ENCODE data around the gene TMEM178B.

The TMEM178B gene

DNA sequence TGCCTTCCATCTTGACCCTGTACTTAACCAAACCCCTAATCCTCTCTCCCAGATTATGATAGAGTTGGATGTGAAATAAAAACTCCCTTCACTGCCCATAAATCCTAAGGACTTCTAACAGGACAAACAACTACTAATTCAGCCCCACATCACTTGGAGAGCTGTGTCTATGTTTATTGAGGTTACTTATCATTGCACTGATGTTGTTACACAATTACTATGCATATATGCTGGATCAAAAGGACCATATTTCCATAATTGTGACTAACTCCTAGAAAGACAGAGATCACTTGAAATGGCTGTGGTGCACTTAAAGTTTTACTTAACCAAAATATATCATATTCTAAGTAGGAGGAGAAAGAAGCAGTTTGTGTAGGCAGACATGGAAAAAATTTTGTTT, 332.5 kb downstream of the TMEM178B start:
- DNase-seq, result no peak

DNA sequence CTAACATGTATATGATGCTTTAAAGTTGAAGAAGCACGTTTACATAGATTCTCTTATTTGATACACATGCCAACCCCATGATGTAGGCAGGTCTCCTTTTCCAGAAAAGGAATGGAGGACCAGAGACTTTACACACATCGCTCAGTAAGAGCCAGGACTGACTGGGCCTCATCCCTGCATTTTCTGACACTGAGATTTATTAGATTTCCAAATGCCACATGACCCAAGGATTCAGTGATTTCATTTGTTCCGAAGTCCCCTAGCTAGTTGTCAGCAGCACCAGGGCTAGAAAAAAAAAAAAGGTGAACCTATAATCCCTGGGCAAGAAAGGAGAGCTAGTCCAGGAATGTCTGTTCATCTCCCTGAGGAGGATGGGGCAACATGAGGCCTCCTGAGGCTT, 334.0 kb downstream of the TMEM178B start:
- no peak for DNase-seq

GRCh38 chr7:141408440-141408839, 334.6 kb downstream of the TMEM178B start:
- DNase-seq, result no peak

DNA sequence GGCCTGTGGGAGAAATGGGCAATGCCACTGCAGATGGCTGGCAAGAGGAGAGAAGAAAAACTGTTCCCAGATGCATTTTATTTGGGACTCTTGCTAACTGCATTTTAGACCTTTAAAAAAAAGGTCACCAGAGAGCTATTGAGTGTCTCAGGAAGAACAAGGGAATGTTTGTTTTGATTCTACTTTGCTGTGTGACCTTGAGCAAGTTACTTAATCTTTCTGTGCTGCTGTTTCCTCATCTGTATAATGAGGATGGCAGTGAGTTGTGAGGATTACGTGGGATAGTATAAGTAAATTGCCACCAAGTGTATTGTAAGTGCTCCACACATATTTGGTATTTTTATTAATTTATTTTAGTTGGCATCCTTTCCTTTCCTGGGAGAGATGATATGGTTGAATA, 335.4 kb downstream of the TMEM178B start:
- DNase-seq, result no peak

- DNase-seq, result no peak
Measured at GRCh38 chr7:141409801-141410329, 336.0 kb downstream of the TMEM178B start.

DNA sequence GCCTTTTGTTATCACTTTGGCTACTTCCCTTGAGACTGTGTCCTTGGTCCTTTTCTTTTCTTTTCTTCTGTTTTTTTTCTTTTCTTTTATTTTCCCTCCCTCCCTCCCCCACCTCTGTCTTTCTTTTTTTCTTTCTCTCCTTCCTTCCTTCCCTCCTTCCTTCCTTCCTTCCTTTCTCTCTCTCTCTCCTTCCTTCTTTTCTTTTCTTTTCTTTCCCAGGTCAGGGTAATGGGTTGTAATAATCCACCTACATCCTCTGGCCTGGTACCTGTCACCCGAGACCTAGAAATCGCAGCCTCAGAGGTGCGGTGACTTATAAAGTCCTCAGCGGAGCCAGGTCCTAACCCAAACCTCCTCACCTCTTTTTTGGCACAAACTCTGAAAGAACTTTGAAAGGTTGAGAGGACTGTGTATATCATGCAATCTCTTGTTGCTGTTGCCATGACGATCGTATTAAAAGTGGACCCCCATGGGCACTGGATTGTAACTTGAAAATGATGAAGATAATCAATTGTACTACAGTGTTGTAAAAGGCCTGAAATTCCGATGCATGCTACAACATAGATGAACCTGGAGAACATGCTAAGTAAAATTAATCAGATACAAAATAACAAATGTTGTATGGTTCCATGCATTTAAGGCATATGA, 336.6 kb downstream of the TMEM178B start:
- no peak for DNase-seq

GRCh38 chr7:141411133-141411532, 337.3 kb downstream of the TMEM178B start:
- DNase-seq, result no peak

DNA sequence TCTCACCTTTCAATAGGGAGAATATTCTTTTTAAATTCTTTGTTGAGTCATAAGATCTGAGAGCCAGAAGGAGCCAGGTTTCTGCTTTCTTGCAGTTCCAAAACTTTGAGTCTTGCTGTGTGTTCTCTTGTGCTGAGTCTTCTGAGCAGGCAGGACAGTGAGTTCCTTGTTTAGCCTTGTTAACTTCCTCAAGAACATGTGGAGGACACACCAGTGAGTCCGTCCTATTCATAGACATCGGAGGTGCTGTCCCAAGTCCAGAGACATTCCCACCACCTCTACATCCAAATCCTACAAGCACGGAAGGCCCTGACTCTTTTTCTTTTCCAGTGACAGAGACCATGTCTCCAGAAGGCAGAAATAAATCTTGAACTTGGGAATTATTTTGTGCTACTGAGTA, 342.1 kb downstream of the TMEM178B start:
- DNase-seq, result no peak

DNA sequence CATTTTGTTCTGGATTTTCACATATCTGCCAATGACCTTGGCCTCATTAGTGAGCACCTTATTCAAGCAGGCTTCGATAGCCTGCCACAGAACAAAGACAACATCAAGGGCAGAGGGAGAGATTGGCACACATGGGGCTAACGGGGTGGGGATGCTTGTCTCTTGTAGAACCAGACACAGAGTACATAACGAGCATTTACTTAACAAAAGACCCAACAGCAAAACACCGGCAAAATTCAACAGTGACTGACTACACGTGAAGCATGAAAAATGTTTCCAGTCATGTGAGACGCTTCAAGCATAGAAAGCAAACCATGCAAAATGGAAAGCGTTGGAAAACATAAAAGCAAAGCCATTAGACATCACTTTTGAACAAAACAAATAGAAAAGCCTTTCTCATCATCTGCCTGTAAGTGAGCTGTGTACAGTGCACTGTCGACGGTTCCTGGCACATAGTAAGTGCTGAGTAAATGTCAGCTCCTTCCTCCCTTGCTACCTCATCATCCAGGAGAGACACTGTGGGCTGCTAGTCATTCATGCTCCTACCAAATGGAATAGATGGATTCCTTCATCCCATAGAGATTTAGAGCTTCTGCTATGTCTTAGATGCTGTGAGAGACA, 342.9 kb downstream of the TMEM178B start:
- DNase-seq, result no peak

DNA sequence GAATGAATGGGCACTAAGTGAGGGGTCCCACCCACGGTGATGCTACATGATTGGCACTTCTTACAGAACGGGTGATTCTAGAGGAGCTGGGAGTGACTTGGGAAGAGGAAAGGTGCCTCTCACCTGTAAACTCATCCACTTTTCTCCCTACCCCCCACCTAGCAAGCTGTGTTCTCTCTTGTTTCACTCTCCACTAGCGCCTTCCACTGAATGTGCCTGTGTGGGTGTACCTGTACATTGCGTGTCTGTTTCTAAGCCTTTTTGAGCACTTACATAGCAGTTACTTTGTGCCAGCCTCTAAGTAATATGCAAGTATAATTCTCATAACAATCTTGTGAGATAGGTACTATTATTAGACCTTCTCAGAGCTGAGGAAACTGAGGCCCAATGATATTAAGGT, 343.6 kb downstream of the TMEM178B start:
- DNase-seq, result no peak

- DNase-seq, result no peak
Measured at GRCh38 chr7:141418066-141418465, 344.2 kb downstream of the TMEM178B start.

DNA sequence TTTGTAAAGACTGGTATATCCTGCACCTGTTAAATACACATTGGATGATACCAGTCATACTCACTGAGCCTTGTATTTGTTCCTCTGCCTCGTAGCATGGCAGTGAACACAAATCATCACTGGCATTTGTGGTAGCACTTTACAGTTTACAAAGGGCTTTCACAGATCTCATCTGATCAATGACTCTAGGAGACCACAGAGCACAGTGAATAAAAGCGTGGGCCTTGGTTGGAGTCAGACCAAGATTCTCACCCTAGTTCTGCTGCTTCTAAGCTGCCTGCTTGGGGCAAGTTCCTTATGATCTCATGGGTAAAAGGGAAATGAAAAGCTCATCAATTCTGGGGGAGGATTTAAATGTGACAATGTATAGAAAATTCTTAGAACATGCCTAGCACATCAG, 347.4 kb downstream of the TMEM178B start:
- no peak for DNase-seq

GRCh38 chr7:141427134-141427533, 353.3 kb downstream of the TMEM178B start:
- no peak for DNase-seq

DNA sequence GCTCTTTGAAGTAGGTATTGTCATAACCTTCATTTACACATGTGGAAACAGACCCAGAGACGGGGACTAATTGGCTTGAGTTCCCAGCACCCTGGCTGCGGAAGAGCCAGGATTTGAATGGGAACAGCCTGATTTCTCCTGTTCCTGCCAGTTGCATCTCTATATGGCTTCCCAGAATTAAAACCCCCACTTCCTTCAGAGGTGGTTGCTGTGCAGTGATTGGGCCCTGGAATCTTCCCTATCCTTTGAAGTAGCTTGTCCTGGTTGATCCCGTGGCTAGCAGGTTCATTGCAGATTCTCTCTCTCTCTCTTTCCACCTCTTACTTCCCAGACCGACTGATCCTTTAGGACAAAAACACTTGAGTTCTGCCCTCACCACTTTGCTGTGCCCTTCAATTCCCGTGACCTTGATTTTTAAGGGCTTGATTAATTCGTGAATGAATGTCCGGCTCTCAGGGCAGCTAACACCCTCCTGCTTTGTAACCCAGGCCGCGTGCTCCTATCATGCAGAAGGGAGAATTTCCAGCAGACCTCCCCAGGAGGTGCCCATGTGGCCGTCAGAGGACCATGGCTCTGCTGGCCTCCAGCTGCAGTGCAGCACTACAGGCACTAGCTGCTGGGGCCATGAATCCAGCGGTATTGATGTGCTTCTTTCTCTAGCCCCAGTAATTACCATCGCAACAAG, 356.7 kb downstream of the TMEM178B start:
- DNase-seq, result no peak

DNA sequence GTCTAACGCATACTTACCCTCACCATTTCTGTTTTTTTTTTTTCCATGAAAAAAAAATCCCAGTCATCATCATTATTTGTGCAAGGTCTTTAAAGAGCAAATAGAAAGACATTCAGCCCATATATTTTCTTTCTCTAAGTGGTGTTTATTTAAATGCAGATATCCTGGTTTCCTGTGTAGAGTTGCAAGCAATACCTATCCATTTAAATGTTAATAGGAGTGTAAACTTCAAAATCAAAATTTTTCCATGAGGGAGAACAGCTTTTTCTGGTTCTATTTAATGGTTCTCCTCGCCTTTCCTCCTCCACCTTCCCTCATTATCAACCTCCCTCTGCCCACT, 357.2 kb downstream of the TMEM178B start:
- no peak for DNase-seq

- no peak for DNase-seq
Measured at GRCh38 chr7:141431711-141432110, 357.8 kb downstream of the TMEM178B start.

GRCh38 chr7:141433698-141434097, 359.8 kb downstream of the TMEM178B start:
- DNase-seq, result no peak

DNA sequence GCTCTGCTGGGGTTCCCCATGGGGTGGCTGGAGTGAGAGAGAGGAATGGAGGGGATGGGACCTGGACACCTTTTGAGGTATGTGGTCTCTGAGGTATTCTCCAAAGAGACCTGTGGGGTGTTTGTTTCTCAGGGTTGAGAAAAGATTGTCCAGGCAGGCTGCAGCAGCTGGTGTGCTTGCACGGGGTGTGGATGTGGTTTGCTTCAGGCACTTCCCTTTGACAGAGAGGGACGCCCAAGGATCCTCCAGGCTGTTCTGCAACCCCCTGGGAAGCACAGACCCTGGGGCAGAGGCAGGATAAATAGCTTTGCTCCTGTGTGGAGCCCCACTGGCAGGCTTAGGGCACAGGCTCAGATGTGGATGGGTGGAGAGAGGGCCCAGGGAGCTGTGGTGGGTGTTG, 362.3 kb downstream of the TMEM178B start:
- no peak for DNase-seq

DNA sequence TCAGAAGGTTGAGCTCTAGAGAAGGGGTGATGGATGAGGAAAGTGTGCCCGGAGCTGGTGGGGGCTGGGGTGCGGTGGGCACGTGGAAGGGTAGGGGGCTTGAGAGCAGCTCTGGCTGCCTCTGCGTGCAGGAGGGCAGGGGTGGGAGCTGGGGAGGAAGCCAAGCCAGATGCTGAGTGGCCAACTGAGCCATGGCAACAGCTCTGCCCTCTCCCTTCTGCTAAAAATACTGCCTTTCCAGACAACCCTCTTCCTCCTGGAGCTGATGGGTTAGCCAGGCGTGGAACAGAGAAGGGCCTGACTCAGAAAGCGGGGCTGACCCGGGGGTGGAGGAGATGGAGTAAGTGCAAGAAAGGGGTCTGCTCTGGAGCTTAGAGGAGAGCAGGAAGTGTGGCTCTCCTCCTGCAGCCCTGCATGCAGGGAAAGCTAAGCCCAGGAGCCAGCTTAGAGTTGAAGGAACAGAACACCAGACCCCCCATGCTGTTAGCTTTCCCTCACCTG, 362.8 kb downstream of the TMEM178B start:
- DNase-seq, result no peak

DNA sequence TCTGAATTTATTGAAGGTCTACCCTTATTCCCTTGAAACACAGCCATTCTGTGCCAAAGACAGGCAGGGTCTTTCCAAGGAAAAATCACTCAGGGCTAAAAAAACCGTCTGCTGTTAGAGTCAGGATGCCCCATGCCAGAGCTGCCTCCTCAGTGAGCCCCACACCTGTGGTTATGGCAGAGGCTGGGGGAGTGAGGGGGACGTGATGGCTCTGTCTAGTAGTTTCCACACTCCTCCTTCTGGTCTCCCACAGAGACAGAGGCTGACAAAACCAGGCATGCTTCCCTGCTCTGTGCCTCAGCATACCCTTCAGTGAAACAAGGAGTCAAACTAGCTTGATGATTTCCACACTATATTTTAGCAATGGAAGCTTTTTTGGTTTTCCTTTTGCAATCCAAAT, 365.3 kb downstream of the TMEM178B start:
- DNase-seq, result no peak

DNA sequence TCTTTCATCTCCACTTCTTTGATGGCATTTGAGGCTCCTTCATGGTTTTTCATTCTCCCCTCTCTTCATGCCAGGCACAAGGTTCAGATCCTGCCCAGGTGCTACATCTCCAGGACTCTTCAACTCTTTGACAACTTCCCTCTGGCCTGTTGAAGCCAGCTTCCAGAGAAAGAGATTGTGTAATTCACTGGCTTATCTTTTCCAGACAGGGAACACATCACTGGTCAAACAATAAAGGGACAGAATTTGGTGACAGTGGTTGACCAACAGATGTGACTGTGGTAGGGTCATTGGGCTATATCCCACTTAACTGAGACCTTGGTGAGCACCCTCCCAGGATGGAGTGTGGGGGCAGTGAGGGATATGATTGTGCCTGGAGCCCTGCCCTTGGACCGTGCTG, 365.9 kb downstream of the TMEM178B start:
- no peak for DNase-seq

GRCh38 chr7:141441837-141442627, 368.2 kb downstream of the TMEM178B start:
- no peak for DNase-seq

GRCh38 chr7:141442781-141443180, 368.9 kb downstream of the TMEM178B start:
- no peak for DNase-seq
